Measurements from ENCODE around the gene LRRC1. TPM values are rescaled to one million over a fixed set of nuclear protein-coding genes. Genes with fewer than 3 reads are reported as not detected.

Gene LRRC1
- polyA plus RNA-seq, 1 donor (not counting 4 experiments of a cell fraction or from before 2014, with no cell fraction given): 19.7 TPM

DNA sequence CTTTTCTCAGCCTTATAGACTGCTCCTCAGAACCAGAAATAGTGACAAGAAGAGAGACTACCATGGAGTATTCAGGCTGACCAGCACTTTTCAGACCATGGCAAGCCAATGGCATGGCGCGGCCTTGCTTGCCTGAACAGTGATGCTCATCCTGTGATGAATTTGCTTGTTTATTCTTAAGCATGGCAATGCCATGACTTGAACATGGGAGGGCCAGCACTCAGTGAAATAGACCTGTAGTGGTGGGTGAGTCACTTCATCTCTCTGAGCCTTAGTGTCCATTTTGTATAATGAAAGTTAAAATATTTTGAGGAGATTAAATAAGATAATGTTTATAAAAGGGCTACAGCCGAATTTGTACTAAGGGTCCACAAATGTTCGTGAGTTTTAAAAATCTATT lies 79.1 kb downstream of the LRRC1 start:
- dilution Hi-C loops (cut with MboI; ENCODE audit: extremely low pct_ligation_motif_present, low sequenced_read_pairs): no loop called here
- TF ChIP-seq, protein P1, sequence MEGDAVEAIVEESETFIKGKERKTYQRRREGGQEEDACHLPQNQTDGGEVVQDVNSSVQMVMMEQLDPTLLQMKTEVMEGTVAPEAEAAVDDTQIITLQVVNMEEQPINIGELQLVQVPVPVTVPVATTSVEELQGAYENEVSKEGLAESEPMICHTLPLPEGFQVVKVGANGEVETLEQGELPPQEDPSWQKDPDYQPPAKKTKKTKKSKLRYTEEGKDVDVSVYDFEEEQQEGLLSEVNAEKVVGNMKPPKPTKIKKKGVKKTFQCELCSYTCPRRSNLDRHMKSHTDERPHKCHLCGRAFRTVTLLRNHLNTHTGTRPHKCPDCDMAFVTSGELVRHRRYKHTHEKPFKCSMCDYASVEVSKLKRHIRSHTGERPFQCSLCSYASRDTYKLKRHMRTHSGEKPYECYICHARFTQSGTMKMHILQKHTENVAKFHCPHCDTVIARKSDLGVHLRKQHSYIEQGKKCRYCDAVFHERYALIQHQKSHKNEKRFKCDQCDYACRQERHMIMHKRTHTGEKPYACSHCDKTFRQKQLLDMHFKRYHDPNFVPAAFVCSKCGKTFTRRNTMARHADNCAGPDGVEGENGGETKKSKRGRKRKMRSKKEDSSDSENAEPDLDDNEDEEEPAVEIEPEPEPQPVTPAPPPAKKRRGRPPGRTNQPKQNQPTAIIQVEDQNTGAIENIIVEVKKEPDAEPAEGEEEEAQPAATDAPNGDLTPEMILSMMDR (optimal IDR thresholded peaks at IDR 0.05 in 1 of 3, IDR thresholded peaks at IDR 0.05 in 1 of 3, conservative IDR thresholded peaks at IDR 0.05 in 1 of 3; ENCODE audit: extremely low read depth in 1 of 3, insufficient read depth in 2 of 3, low read length in 3 of 3): no peak
- TF ChIP-seq EZH2 (IDR thresholded peaks at IDR 0.05; ENCODE audit: low read length): no peak
- H3K79me2 ChIP-seq (ENCODE audit: control insufficient read depth, insufficient read depth, low read length): peaks cover 47% of the 10 kb centered on the region

GRCh38 chr6:53874964-53875363 lies 80.2 kb downstream of the LRRC1 start:
- no peak for TF ChIP-seq EZH2 (IDR thresholded peaks at IDR 0.05; ENCODE audit: low read length)
- TF ChIP-seq, protein P1 (optimal IDR thresholded peaks at IDR 0.05 in 1 of 3, IDR thresholded peaks at IDR 0.05 in 1 of 3, conservative IDR thresholded peaks at IDR 0.05 in 1 of 3; ENCODE audit: extremely low read depth in 1 of 3, insufficient read depth in 2 of 3, low read length in 3 of 3): no peak
- Histone ChIP-seq H2AFZ (ENCODE audit: control insufficient read depth, low read length) (no peak overlapping the region), H4K20me1 (ENCODE audit: control insufficient read depth, extremely low read depth, insufficient read depth, low read length) (no peaks in the 10 kb centered on the region), H3K9ac (ENCODE audit: control insufficient read depth, extremely low read depth, insufficient read depth, low read length) (no peak overlapping the region), H3K27ac (ENCODE audit: control insufficient read depth, insufficient read depth, low read length) (no peak overlapping the region), H3K27me3 (ENCODE audit: control insufficient read depth, extremely low read depth, insufficient read depth, low read length) (no peaks in the 10 kb centered on the region), H3K4me3 (ENCODE audit: control insufficient read depth in 2 of 3, extremely low read depth in 1 of 3, insufficient read depth in 2 of 3, low read depth in 1 of 3, low read length in 3 of 3) (no peak overlapping the region), H3K4me1 (ENCODE audit: control insufficient read depth, extremely low read depth, insufficient read depth, low read length) (no peaks in the 10 kb centered on the region), H3K9me3 (ENCODE audit: control insufficient read depth, low read depth, low read length) (no peaks in the 10 kb centered on the region), H3K79me2 (ENCODE audit: control insufficient read depth, insufficient read depth, low read length) (peaks cover 44% of the 10 kb centered on the region), H3K4me2 (ENCODE audit: control insufficient read depth, extremely low read depth, insufficient read depth, low read depth, low read length) (no peak overlapping the region), H3K36me3 (ENCODE audit: control insufficient read depth in 2 of 2, extremely low read depth in 1 of 2, insufficient read depth in 2 of 2, low read length in 2 of 2) (no peaks in the 10 kb centered on the region), H3K9me1 (ENCODE audit: control insufficient read depth, extremely low read depth, insufficient read depth, low read length) (no peaks in the 10 kb centered on the region)
- FAIRE-seq (no peak), DNase-seq (ENCODE audit: low read depth, low spot score) (no peak)
- dilution Hi-C loops (cut with MboI; ENCODE audit: extremely low pct_ligation_motif_present, low sequenced_read_pairs): no loop called here

More for the DNA sequence above, 79.1 kb downstream of the LRRC1 start:
- Histone ChIP-seq H3K4me1 (ENCODE audit: control insufficient read depth, extremely low read depth, insufficient read depth, low read length) (no peaks in the 10 kb centered on the region), H3K9ac (ENCODE audit: control insufficient read depth, extremely low read depth, insufficient read depth, low read length) (no peak overlapping the region), H3K9me3 (ENCODE audit: control insufficient read depth, low read depth, low read length) (no peaks in the 10 kb centered on the region), H3K27me3 (ENCODE audit: control insufficient read depth, extremely low read depth, insufficient read depth, low read length) (no peaks in the 10 kb centered on the region), H3K4me2 (ENCODE audit: control insufficient read depth, extremely low read depth, insufficient read depth, low read depth, low read length) (no peak overlapping the region), H3K36me3 (ENCODE audit: control insufficient read depth in 2 of 2, extremely low read depth in 1 of 2, insufficient read depth in 2 of 2, low read length in 2 of 2) (no peaks in the 10 kb centered on the region), H3K27ac (ENCODE audit: control insufficient read depth, insufficient read depth, low read length) (no peak overlapping the region), H2AFZ (ENCODE audit: control insufficient read depth, low read length) (no peak overlapping the region), H3K4me3 (ENCODE audit: control insufficient read depth in 2 of 3, extremely low read depth in 1 of 3, insufficient read depth in 2 of 3, low read depth in 1 of 3, low read length in 3 of 3) (no peak overlapping the region), H4K20me1 (ENCODE audit: control insufficient read depth, extremely low read depth, insufficient read depth, low read length) (no peaks in the 10 kb centered on the region), H3K9me1 (ENCODE audit: control insufficient read depth, extremely low read depth, insufficient read depth, low read length) (no peaks in the 10 kb centered on the region)
- FAIRE-seq: no peak
- DNase-seq (ENCODE audit: low read depth, low spot score): no peak

Data from keratinocyte (primary cell).